SK-MEL-5 (cell line): ENCODE results near the gene TMEFF1. TPM values are rescaled to one million over a fixed set of nuclear protein-coding genes. Genes with fewer than 3 reads are reported as not detected.

Experiments used
- DNase-seq: peaks from one replicate; pipeline ENCODE4 v3.0.0-alpha.2; 2016; ENCODE audit warnings: low read depth, low spot score
- in situ Hi-C: cut with HindIII; loops from 2 replicates; pipeline ENCODE4 v1.10.0; 2016; ENCODE audit warnings: low sequenced_read_pairs, high pct_unique_total_duplicates, low pct_unique_long_range_greater_than_20kb
- total RNA-seq: library from RNA; depleted of rRNA; stranded (reverse); fragments of >200 nt; shearing (Covaris generic); gene quantifications from 2 replicates; pipeline ENCODE4 v1.2.3, GENCODE V29; 2014

Gene TMEFF1
- total RNA-seq, 1 experiment from 2014 or later = 4.3 TPM

DNA sequence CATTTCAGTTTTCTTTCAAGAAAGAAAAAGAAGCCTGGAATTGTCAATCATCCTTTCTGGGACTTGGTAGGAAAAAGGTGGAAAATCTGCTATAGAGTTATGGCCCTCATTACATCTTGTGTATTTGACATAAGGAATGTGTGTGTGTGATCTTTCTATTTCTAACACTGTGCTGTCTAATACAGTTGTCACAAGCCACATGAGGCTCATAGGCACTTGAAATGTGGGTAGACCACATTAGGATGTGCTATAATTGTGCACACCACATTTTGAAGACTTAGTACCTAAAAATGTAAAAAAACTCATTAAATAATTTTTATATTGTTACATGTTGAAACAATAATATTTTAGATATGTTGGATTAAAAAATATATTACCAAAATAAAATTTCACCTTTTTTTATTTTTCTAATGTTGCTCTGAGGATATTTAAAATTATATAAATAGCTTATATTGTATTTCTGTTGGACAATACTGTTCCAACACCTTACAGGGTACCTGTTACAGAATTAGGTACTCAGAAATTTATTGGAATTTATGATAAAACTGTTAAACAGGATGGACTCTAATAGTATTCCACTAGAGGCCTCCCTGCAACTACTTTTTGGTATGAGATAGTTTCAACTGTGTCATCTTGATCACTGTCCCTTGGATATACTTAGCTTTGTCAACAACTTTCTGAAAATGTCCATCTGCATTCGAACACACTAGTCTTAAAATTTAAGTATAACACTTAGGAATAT is 27.6 kb upstream of the TMEFF1 start:
- DNase-seq = no peak
- in situ Hi-C loops = no loop called here

DNA sequence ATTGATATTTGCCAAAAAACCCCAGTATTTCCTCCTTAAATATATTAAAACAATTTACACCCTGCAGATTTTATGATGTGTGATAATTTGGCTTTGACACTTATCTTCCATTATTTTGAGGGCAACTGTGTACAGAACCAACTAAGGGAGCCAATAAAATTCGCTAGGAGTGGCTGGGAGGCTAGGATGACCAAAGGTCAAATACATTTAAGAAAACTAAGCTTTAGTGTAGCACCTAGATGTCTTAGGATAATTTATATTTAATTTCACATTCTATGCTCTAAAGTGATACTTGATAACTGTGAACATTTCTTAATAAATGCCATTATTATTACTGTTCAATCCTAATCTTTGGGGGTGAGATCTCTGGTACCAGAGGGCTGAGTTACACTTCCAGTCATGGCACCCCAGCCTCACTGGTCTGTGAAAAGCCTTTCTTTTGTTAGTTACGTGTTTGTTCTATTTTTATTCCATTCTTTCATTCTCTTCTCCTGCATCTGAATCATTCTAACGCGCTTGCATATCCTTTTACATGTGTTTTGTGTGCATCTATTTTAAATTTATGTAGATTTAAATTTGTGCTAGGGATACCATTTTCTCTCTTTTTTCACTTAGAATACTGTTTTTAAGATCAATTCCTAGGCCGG is 26.9 kb upstream of the TMEFF1 start:
- DNase-seq = no peak
- in situ Hi-C loops = no loop called here

- in situ Hi-C loops = no loop called here
- DNase-seq = no peak
Measured at GRCh38 chr9:100447041-100447440, 25.9 kb upstream of the TMEFF1 start.

- DNase-seq = no peak
- in situ Hi-C loops = no loop called here
Measured at GRCh38 chr9:100448266-100448665, 24.7 kb upstream of the TMEFF1 start.

DNA sequence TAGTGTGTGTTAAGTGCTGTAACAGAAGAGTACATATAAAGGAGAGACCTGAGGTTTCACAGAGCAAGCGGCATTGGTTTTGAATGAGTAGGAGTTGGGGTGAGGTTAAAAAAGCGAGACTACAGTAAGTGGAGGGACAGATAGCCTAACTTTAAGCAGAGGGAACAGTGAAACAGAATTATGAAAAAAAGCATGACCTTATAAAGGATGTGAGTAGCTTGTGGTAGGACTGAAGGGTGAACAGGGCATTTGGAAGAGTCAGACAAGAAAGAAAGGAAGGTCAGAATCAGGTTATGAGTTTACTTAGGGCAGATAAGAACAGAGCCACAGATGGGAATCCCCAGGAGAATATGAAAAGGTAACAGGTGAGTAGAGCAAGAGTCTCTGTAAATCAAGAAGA is 23.5 kb upstream of the TMEFF1 start:
- in situ Hi-C loops = no loop called here

DNA sequence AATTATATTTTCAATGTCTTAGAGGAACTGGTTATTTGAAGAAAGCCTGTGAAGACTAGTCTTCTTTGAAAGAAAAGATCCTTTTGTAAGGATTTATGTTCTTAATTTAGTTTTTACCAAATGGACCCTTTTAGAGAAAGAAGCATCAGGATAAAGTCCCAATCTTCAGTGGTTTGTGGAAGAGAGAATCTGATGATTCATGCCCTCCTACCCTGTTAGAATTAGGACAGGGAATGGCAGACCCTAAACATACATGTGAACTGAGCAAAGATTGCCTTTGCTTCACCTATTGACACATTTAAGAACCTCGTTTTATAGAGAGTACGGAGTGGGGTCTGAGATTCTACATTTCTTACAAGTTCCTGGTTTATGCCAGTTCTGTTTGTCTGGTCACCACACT is 20.1 kb upstream of the TMEFF1 start:
- DNase-seq = no peak
- in situ Hi-C loops = no loop called here

More for the DNA sequence above, 23.5 kb upstream of the TMEFF1 start:
- DNase-seq = no peak

GRCh38 chr9:100455470-100455869 is 17.5 kb upstream of the TMEFF1 start:
- DNase-seq = no peak
- in situ Hi-C loops = no loop called here

DNA sequence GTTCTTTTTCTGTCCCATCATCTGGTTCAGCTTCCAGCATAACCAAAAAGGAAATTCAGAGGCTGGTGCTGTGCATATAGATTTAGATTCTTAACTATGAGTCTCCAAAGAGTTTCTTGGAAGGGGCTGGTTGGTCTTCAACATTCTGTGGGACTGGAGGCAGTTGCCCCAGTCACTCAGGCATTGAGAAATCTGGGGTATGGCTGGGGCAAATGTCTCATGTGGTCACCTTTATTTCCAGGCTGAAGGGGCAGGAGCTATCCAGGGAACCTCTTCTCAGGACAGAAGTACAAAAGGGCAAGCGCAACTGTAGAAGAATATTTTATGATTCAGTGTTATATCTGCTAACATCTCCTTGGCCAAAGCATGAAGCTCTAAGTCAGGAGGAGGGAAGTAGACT is 15.4 kb upstream of the TMEFF1 start:
- DNase-seq = no peak
- in situ Hi-C loops = no loop called here

DNA sequence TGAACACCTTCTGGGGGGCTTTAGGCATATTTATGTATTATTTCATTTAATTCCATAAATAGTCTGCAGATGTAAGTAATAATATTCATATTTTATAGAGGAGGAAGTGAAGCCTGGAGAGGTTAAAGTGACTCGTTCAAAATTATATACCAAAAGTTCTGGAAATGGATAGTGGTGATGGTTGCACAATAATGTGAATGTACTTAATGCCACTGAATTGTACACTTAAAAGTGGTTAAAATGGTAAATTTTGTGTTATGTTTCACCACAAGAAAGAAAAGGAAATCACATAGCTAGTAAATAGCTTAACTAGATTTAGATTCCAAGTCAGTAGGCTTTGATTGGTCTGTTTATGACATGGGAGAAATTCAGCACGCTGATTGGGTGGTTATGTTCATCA is 13.0 kb upstream of the TMEFF1 start:
- DNase-seq = peak; percentile 20
- in situ Hi-C loops = no loop called here

GRCh38 chr9:100465274-100465673 is 7.7 kb upstream of the TMEFF1 start:
- peak; percentile 37 for DNase-seq
- in situ Hi-C loops = no loop called here

GRCh38 chr9:100465761-100466160 is 7.2 kb upstream of the TMEFF1 start:
- in situ Hi-C loops = no loop called here
- DNase-seq = no peak

DNA sequence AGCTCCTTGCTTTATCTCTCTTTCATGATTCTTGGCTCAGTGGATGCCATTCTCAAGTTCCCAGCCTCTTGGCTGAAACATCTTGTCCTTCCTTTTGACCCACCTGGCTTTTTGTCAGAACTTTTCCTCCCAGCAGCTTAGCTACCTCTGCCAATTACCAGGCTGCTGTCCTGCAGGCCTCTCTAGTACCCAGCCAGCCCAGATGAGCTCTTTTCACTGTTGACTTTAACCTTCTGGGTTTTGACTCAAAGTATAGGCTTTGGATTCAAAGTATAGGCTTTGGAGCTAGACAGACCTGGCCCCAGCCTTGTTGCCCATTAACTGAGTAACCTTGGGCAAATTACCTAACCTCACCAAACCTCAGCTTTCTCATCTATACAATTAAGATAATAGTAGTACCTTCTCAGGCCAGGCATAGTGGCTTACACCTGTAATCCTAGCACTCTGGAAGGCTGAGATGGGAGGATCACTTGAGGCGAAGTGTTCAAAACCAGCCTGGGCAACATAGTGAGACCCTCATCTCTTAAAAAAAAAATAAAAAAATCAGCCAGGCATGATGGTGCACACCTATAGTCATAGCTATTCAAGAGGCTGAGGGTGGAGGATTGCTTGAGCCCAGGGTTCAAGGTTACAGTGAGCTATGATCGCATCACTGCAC is 6.6 kb upstream of the TMEFF1 start:
- DNase-seq = no peak
- in situ Hi-C loops = no loop called here

DNA sequence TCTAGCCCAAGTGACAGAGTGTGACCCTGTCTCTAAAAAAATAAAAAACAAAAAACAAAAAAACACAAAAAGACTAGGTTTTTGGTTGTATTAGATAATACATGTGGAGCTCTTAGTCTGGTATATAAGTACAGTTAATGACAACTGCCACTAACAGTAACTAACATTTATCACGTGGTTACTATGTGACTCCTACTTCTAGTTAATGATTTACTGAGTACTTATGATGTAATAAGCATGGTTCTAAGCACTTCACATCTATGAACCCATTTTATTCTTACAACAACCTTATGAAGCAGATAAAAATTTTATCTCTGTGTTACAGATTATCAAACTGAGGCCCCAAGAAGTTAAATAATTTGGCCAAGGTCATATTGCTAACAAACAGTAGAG is 6.1 kb upstream of the TMEFF1 start:
- in situ Hi-C loops = no loop called here
- DNase-seq = no peak

DNA sequence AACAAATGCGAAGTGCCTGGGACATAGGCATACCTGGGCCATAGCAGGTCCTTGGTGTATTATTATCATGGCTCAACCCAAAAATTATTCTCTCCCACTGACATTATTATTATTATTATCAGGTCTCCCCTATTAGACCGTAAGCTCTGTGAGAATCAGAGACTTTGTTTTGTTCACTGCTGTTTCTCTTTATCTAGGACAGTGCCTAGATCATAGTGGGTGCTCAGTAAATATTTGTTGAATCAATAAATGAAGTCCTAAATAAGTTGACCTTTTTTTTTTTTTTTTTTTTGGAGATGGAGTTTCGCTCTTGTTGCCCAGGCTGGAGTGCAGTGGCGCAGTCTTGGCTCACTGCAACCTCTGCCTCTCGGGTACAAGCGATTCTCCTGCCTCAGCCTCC is 4.9 kb upstream of the TMEFF1 start:
- in situ Hi-C loops = no loop called here

GRCh38 chr9:100472268-100472667 is 681 bp upstream of the TMEFF1 start:
- in situ Hi-C loops = no loop called here

More for the DNA sequence above, 4.9 kb upstream of the TMEFF1 start:
- DNase-seq = no peak

DNA sequence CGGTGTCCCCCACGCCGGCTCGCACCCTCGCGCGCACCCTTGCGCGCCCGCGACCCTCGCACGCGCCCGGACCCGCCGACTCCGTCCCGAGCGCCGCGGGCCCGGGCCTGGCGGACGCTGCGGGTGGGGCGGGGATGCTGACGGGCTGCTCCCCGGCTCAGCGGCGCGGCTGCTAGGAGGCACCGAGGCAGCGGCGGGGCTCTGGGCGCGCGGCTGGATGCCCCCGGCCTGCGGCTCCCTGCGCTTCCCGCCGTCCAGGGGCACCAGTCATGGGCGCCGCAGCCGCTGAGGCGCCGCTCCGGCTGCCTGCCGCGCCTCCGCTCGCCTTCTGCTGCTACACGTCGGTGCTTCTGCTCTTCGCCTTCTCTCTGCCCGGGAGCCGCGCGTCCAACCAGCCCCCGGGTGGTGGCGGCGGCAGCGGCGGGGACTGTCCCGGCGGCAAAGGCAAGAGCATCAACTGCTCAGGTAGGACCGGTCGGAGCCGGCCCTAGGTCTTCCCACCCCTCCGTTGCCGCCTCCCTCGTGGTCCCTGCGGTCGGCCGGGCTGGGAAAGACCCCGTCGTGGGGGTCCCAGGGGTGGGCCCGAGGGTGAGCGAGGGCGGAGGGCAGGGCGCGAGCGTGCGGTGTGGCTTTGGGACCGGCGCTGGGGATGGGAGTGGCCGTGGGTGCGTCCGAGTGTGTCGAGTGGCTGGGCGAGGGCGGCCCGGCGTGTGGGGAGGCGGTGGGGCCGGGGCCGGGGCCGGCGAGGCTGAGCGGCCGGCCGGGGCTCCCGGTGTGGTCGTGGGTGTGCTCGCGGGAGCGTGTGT is 530 bp downstream of the TMEFF1 start:
- peak; percentile 14 for DNase-seq
- in situ Hi-C loops = no loop called here

More at GRCh38 chr9:100472268-100472667, 681 bp upstream of the TMEFF1 start:
- DNase-seq = no peak

DNA sequence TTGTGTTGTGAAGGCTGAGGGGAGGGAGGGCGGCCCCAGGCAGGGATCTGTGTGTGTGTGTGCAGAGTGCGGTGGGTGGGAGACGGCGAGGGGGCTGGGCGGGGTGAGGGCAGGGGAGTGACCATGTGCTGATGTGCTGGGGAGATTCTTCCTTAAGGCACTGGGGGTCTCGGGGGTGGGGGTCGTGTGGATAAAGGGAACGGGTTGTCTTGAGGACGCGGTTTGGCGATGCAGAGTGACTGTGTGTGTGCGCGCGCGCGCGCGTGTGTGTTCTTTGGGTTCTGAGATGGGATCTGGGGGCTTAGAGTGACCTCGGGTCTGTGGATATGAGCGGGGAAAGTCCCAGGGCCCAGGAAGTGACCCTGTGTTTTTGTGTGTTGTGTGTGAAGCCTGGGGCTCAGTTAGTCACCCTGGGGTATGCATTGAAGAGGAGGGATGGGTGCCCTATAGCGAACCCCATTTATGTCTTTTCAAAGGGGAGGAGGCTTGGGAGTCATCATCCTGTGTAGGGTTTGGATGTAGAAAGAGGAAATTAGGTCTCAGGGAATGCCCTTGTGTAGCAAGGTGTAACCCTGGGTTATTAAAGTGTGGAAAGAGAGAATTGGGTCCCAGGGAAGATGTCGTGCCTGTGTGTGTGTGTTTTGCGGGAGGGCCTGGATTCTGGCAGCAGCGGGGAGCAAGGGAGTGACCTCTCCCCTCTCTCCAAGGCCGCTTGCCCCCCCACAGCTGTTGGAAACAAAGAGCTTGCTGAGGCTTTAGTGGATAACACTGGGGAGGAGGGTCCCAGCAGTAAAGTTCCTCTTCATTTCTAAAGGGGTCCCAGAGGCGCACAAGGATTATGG is 1.4 kb downstream of the TMEFF1 start:
- in situ Hi-C loops = no loop called here
- DNase-seq = no peak
